Loucy (cell line): ENCODE results near the gene ACTR2.

Experiments used
- H2AFZ ChIP-seq: fragments of 200-600 bp; sonication (generic); 2 replicates; pipeline ENCODE4 v1.6.0; 2016; ENCODE audit warnings: antibody characterized with exemption, mild to moderate bottlenecking, low read length, moderate library complexity
- H3F3A ChIP-seq: fragments of 200-600 bp; 2 replicates; pipeline ENCODE4 v1.6.0; 2016; ENCODE audit warnings: antibody characterized with exemption, low read depth, mild to moderate bottlenecking
- H3K27me3 ChIP-seq: fragments of 200-600 bp; sonication (generic); 2 replicates; pipeline ENCODE4 v1.6.1; 2014; ENCODE audit warnings: low read length, mild to moderate bottlenecking; ENCODE audit not compliant: insufficient read depth, poor library complexity, severe bottlenecking
- H3K36me3 ChIP-seq: fragments of 200-600 bp; sonication (generic); 2 replicates; pipeline ENCODE4 v1.6.1; 2016; ENCODE audit warnings: low read length; ENCODE audit not compliant: insufficient read depth
- H3K4me1 ChIP-seq: fragments of 200-600 bp; sonication (generic); 2 replicates; pipeline ENCODE4 v1.5.1; 2014; ENCODE audit warnings: low read length, mild to moderate bottlenecking; ENCODE audit not compliant: insufficient read depth, poor library complexity, severe bottlenecking
- H3K4me2 ChIP-seq: fragments of 200-600 bp; sonication (generic); 2 replicates; pipeline ENCODE4 v1.6.0; 2014; ENCODE audit warnings: antibody characterized with exemption, low read length, low read depth, mild to moderate bottlenecking; ENCODE audit not compliant: poor library complexity, severe bottlenecking
- H3K4me3 ChIP-seq: fragments of 200-600 bp; sonication (generic); 2 replicates; pipeline ENCODE4 v1.5.1; 2014; ENCODE audit warnings: low read length, mild to moderate bottlenecking, mixed read lengths; ENCODE audit not compliant: poor library complexity, severe bottlenecking
- H3K79me2 ChIP-seq: fragments of 200-600 bp; sonication (generic); 2 replicates; pipeline ENCODE4 v1.6.1; 2014; ENCODE audit warnings: low read length; ENCODE audit not compliant: insufficient read depth
- H3K9ac ChIP-seq: fragments of 200-600 bp; sonication (generic); 2 replicates; pipeline ENCODE4 v1.6.0; 2014; ENCODE audit warnings: mild to moderate bottlenecking, low read depth, low read length, moderate library complexity; ENCODE audit not compliant: poor library complexity, severe bottlenecking
- H3K9me2 ChIP-seq: fragments of 200-600 bp; sonication (generic); replicated peaks from 2 replicates; pipeline ENCODE4 v1.6.1; 2016; ENCODE audit warnings: low read depth, low read length, mixed read lengths
- H3K9me3 ChIP-seq: fragments of 200-600 bp; sonication (generic); 2 replicates; pipeline ENCODE4 v1.6.1; 2014; ENCODE audit warnings: mild to moderate bottlenecking, antibody characterized with exemption, low read length, low read depth; ENCODE audit not compliant: insufficient read depth
- H4K20me1 ChIP-seq: fragments of 200-600 bp; sonication (generic); 2 replicates; pipeline ENCODE4 v1.6.0; 2014; ENCODE audit warnings: antibody characterized with exemption, low read length, mild to moderate bottlenecking; ENCODE audit not compliant: insufficient read depth, poor library complexity, severe bottlenecking
- CTCF ChIP-seq: fragments of 200-600 bp; sonication (generic); conservative IDR thresholded peaks from 2 replicates; pipeline ENCODE4 v1.5.1; 2014; ENCODE audit warnings: mild to moderate bottlenecking, antibody characterized with exemption, low read length
- EZH2phosphoT487 ChIP-seq: fragments of 200-600 bp; IDR thresholded peaks from 2 replicates; pipeline ENCODE4 v1.6.1; 2018; ENCODE audit warnings: antibody characterized with exemption, mild to moderate bottlenecking, moderate library complexity, borderline replicate concordance

Gene ACTR2

GRCh38 chr2:65319072-65319673 lies 91.5 kb downstream of the ACTR2 start:
- TF ChIP-seq CTCF (no peak), EZH2phosphoT487 (no peak)
- H3K9me2 ChIP-seq, result no peaks in the 10 kb centered on the region
- H3K9ac ChIP-seq, result no peak overlapping the region
- peaks cover 6% of the 10 kb centered on the region; the same call in 1 of the 2 replicates for H3K36me3 ChIP-seq
- no peak overlapping the region for H2AFZ ChIP-seq
- H4K20me1 ChIP-seq, result no peaks in the 10 kb centered on the region
- no peaks in the 10 kb centered on the region for H3K79me2 ChIP-seq
- H3K27me3 ChIP-seq, result no peaks in the 10 kb centered on the region
- no peaks in the 10 kb centered on the region for H3F3A ChIP-seq
- H3K4me2 ChIP-seq, result no peak overlapping the region
- H3K4me3 ChIP-seq, result no peak overlapping the region
- no peaks in the 10 kb centered on the region for H3K4me1 ChIP-seq
- no peaks in the 10 kb centered on the region for H3K9me3 ChIP-seq

DNA sequence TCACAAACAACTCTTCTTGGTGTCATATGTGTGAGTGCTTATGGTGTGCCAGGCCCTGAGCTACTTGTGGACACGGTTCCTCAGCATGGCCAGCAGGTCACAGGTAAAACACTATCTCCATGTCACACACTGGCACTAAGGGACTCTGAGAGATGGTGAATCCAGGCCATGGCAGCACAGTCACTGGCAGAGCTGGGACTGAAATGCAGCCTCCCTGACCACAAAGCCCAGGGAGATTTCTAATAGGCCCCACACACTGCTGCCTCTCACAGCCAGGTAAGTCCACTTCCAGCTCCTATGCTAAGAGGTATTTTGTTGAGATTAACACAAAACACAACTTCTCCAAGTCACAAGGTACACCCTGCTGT lies 92.0 kb downstream of the ACTR2 start:
- H3K9ac ChIP-seq, result no peak overlapping the region
- H3K9me3 ChIP-seq, result no peaks in the 10 kb centered on the region
- no peaks in the 10 kb centered on the region for H3F3A ChIP-seq
- H3K4me3 ChIP-seq, result no peak overlapping the region
- no peaks in the 10 kb centered on the region for H3K9me2 ChIP-seq
- TF ChIP-seq EZH2phosphoT487, result no peak
- no peak for TF ChIP-seq CTCF
- H3K4me2 ChIP-seq, result no peak overlapping the region
- H3K79me2 ChIP-seq, result no peaks in the 10 kb centered on the region
- H2AFZ ChIP-seq, result no peak overlapping the region
- peaks cover 6% of the 10 kb centered on the region; the same call in 1 of the 2 replicates for H3K36me3 ChIP-seq
- no peaks in the 10 kb centered on the region for H3K4me1 ChIP-seq
- no peaks in the 10 kb centered on the region for H3K27me3 ChIP-seq
- H4K20me1 ChIP-seq, result no peaks in the 10 kb centered on the region

DNA sequence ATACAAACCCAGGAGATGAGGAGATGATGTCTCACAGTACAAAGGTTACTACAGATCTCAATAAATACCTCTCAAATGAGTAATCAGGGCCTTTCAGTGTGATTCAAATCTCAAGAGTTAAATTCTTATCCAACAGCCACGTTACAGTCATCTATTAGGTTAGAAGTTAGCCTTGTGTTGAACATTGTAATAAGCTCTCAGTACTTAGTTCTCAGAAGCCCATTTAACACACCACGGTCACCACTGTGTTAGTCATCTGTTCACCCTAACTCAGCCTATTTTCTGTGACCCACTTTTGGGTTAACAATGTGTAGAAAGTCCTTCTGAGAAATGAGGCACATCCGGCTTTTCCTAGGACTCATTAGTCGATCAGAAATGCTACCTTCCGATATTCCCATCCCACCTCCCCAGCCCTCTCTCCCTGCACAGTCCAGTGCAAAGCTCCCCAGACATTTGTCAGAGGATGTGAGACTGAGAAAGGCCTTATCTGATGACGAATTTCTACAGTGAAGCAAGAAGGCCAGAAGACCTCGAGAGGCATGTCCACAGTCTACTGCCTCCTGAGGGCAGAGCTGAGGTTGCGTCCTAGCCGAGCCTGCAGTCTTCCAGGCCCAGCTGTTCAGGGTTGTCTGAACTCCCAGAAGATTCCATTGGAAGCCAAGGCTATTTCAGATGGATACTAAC lies 92.6 kb downstream of the ACTR2 start:
- no peaks in the 10 kb centered on the region for H3K27me3 ChIP-seq
- no peaks in the 10 kb centered on the region for H3K9me3 ChIP-seq
- no peak overlapping the region for H2AFZ ChIP-seq
- H3K9ac ChIP-seq, result no peak overlapping the region
- TF ChIP-seq EZH2phosphoT487 (no peak), CTCF (peak; percentile 52)
- no peaks in the 10 kb centered on the region for H3K4me1 ChIP-seq
- H3K4me2 ChIP-seq, result no peak overlapping the region
- H4K20me1 ChIP-seq, result no peaks in the 10 kb centered on the region
- peaks cover 5% of the 10 kb centered on the region; the same call in 1 of the 2 replicates for H3K36me3 ChIP-seq
- H3K4me3 ChIP-seq, result no peak overlapping the region
- H3K9me2 ChIP-seq, result no peaks in the 10 kb centered on the region
- H3K79me2 ChIP-seq, result no peaks in the 10 kb centered on the region
- no peaks in the 10 kb centered on the region for H3F3A ChIP-seq
